Esophagus muscularis mucosa (tissue), 4 donors: ENCODE measurements around the gene GLIS2. TPM values are rescaled to one million over a fixed set of nuclear protein-coding genes. Genes with fewer than 3 reads are reported as not detected.

ENCODE experiments used
- DNase-seq: peaks from one replicate; pipeline ENCODE4 v3.0.0-alpha.2; 2017; ENCODE audit errors: extremely low spot score
- H3K27ac ChIP-seq, 4 donors: fragments of 200-600 bp; sonication (generic); replicated peaks in 1 of 4; 1 replicate in 3 of 4; 2 replicates in 1 of 4; pipeline ENCODE4 v1.5.1; 2016 to 2019; ENCODE audit warnings: mild to moderate bottlenecking in 1 of 4
- H3K27me3 ChIP-seq, 4 donors: fragments of 200-600 bp; sonication (generic); one replicate each; pipeline versions ENCODE4 v1.5.1 to v1.6.0; 2016 to 2019
- H3K36me3 ChIP-seq, 4 donors: fragments of 200-600 bp; sonication (generic); one replicate each; pipeline ENCODE4 v1.5.1; 2016 to 2019
- H3K4me1 ChIP-seq, 4 donors: fragments of 200-600 bp; sonication (generic); one replicate each; pipeline ENCODE4 v1.5.1; 2016 to 2019
- H3K4me3 ChIP-seq, 4 donors: fragments of 200-600 bp; sonication (generic); 1 replicate in 2 of 4; 2 replicates in 2 of 4; pipeline ENCODE4 v1.5.1; 2016 to 2019; ENCODE audit warnings: mild to moderate bottlenecking in 4 of 4, moderate library complexity in 1 of 4
- H3K9me3 ChIP-seq, 4 donors: fragments of 200-600 bp; sonication (generic); 1 replicate in 3 of 4; 2 replicates in 1 of 4; pipeline ENCODE4 v1.5.1; 2016 to 2019
- CTCF ChIP-seq, 3 experiments: fragments of 200-600 bp in 2 of 3; fragments of 450-650 bp in 1 of 3; sonication (generic) in 2 of 3; IDR thresholded peaks; one replicate each; pipeline ENCODE4 v1.5.1; 2017 to 2019; ENCODE audit warnings: antibody characterized with exemption in 3 of 3, mild to moderate bottlenecking in 2 of 3, moderate library complexity in 1 of 3
- EP300 ChIP-seq: sonication (generic); formaldehyde crosslinking; IDR thresholded peaks from one replicate; pipeline ENCODE4 v1.6.1; 2017; ENCODE audit warnings: antibody characterized with exemption
- POLR2A ChIP-seq: fragments of 450-650 bp; IDR thresholded peaks from one replicate; pipeline ENCODE4 v1.6.1; 2017; ENCODE audit warnings: antibody characterized with exemption, moderate library complexity, mild to moderate bottlenecking, low read depth
- POLR2AphosphoS5 ChIP-seq, 2 donors: sonication (generic); formaldehyde crosslinking; IDR thresholded peaks; one replicate each; pipeline ENCODE4 v1.6.1; 2017; ENCODE audit warnings: antibody characterized with exemption in 2 of 2
- WGBS: methylation state at CpG from one replicate; pipeline ENCODE4 v1.1.5; 2018; 5-methylcytosine and 5-hydroxymethylcytosine counted together
- intact Hi-C: fragments of 100-400 bp; cut with DNase I; formaldehyde crosslinking; loops from one replicate; pipeline ENCODE4 v1.15.1; 2023
- total RNA-seq, 4 donors: library from RNA; depleted of rRNA; stranded (reverse); fragments of >200 nt; gene quantifications; one replicate each; pipeline versions ENCODE4 v1.1.0 to v1.2.1, GENCODE V29; 2016

GLIS2 gene
- total RNA-seq, 4 donors from 2014 or later: 10.8 to 32.6 (median 14.9) TPM

- intact Hi-C loops: no loop called here
- no peaks in the 10 kb centered on the region for H3K9me3 ChIP-seq
- H3K27me3 ChIP-seq: no peaks in the 10 kb centered on the region
- TF ChIP-seq CTCF (IDR thresholded peaks at IDR 0.05) (no peak), EP300 (no peak), POLR2A (no peak), POLR2AphosphoS5 (IDR thresholded peaks at IDR 0.05) (no peak)
- peak overlapping the region in 3 of 4 donors; percentile 1 to 31 (median 12) for H3K4me3 ChIP-seq
- no peaks in the 10 kb centered on the region for H3K36me3 ChIP-seq
- peaks cover 76 to 95% (median 94%) of the 10 kb centered on the region in 4 donors for H3K4me1 ChIP-seq
- WGBS: 46% methylated on average over 6 of the region's 16 CpGs
- H3K27ac ChIP-seq: peak overlapping the region; percentile 96 to 97 (median 96)
- DNase-seq: no peak
These were observed 4.8 kb downstream of the GLIS2 start for GRCh38 chr16:4320571-4321137.

DNA sequence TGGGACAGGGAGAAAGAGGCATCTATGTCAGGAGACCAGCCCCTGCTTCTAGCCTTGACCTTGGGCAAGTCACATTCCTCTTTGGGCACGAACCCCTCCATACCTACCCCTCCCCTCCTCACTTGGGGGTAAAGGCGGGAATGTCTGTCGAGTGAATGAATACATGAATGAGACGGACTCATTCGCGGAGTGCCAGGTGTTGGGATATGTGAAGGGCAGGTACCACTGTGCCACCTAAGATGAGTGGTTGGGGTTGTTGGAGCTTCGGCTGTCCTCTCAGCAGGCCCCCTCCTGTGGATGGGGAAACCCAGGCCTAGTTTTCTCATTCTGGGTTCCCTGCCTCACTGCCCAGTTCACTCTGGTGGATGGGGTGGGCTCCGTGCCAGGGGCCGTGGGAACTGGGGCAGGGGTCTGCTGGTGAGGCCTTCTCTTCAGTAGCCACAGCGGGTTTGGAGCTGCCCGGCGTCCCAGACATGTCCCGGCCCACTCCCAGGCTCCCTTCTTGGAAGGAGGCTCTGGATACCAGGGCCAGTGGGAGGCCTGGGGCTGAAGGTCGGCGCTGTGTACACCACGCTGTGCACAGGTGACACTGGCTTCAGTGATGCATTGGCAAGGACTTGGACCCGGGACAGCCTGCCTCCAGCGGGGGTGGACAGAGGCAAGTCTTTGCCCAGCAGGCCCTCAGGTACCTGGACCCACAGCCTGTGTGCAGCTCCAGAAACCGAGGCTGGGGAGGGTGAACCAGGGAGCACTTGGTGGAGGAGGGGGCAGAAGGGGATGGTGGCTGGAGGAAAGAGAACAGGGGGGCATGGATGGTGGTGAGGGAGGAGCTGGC is 5.6 kb downstream of the GLIS2 start:
- peaks cover 77 to 100% (median 100%) of the 10 kb centered on the region in 4 donors for H3K4me1 ChIP-seq

GRCh38 chr16:4322121-4323052 is 6.5 kb downstream of the GLIS2 start:
- intact Hi-C loops: no loop called here
- Histone ChIP-seq H3K27ac (peak overlapping the region; percentile 96 to 97 (median 96)), H3K36me3 (no peaks in the 10 kb centered on the region), H3K4me3 (no peak overlapping the region), H3K4me1 (peaks cover 80 to 100% (median 100%) of the 10 kb centered on the region in 4 donors), H3K9me3 (no peaks in the 10 kb centered on the region), H3K27me3 (no peaks in the 10 kb centered on the region)
- TF ChIP-seq CTCF (IDR thresholded peaks at IDR 0.05) (no peak), POLR2AphosphoS5 (IDR thresholded peaks at IDR 0.05) (no peak), EP300 (no peak), POLR2A (no peak)
- WGBS: 80% methylated on average over 16 of the region's 30 CpGs
- DNase-seq: no peak

More for the DNA sequence above, 5.6 kb downstream of the GLIS2 start:
- Histone ChIP-seq H3K36me3 (no peaks in the 10 kb centered on the region), H3K4me3 (no peak overlapping the region), H3K27me3 (no peaks in the 10 kb centered on the region), H3K9me3 (no peaks in the 10 kb centered on the region), H3K27ac (peak overlapping the region; percentile 96 to 97 (median 96))
- intact Hi-C loops: no loop called here
- TF ChIP-seq POLR2AphosphoS5 (IDR thresholded peaks at IDR 0.05): no peak
- TF ChIP-seq POLR2A: no peak
- TF ChIP-seq EP300: no peak
- no peak for TF ChIP-seq CTCF (IDR thresholded peaks at IDR 0.05)
- no peak for DNase-seq
- 85% methylated on average over 19 of the region's 19 CpGs for WGBS

DNA sequence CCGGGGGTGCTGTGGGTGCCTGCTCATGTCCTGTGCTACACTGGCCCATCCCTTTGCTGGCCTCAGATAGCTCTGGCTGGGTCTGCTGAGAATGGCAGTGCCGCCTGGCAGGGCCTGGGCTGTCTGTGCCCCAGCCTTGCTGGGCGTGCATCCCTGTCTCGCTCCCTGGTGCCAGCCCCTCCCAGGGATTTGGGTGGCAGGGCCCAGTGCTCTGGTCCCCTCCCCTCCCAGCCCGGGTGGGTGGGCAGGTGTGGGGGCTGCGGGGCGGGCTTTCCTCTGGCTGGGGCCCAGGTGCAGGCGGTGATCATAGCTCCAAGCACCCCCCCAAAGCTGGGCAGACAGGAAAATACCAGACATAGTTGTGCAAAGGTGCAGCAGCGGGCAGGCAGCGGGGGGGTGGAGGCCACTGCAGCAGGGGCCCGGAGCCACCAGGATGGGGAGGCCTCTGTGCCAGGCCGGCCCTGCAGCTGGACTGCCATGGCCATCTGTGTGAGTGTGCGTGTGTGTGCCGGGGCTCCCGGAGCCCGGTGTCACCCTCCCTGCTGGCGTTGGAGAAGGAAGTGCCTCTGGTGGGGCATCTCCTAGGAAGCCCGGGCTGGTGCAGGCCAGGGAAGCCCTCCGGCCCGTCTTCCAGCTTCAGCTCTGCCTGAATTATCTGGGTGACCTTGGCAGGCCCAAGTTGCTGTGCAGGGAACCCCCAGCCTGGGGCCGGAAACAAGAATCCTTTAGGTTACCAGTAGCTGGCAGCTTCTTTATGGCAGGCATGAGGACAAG is 7.4 kb downstream of the GLIS2 start:
- TF ChIP-seq POLR2AphosphoS5 (IDR thresholded peaks at IDR 0.05) (no peak), EP300 (no peak), POLR2A (no peak), CTCF (IDR thresholded peaks at IDR 0.05) (no peak)
- Histone ChIP-seq H3K36me3 (no peaks in the 10 kb centered on the region), H3K4me1 (peaks cover 78 to 100% (median 100%) of the 10 kb centered on the region in 4 donors), H3K27me3 (no peaks in the 10 kb centered on the region), H3K4me3 (peak overlapping the region; percentile 12 to 31 (median 23)), H3K9me3 (no peaks in the 10 kb centered on the region), H3K27ac (peak overlapping the region; percentile 96 to 97 (median 96))
- intact Hi-C loops: no loop called here
- DNase-seq: no peak
- WGBS: 63% methylated on average over 7 of the region's 21 CpGs
